K562 (cell line): ENCODE results near the gene VWA2. TPM values are rescaled to one million over a fixed set of nuclear protein-coding genes. Genes with fewer than 3 reads are reported as not detected.

Experiments
- ATAC-seq: fragments of 200-7000 bp; cut with Tn5 transposase; 3 replicates; pipeline ENCODE4 v1.9.1; 2020; ENCODE audit warnings: moderate library complexity
- BruUV-seq: library from RNA; stranded (reverse); fragments of 400-500 nt; replicated peaks from 2 replicates; lab custom pipeline; 2021; lab: Mats Ljungman, UMichigan
- CTCF ChIA-PET: fragments of 300-600 bp; formaldehyde crosslinking; extraction: SDS; loops from one replicate; lab custom pipeline; 2021; ENCODE audit warnings: low intra/inter-chr PET ratio; lab: Yijun Ruan, JAX
- POLR2A ChIA-PET: fragments of 300-600, 350-650 bp; sonication (Branson Sonifier 250); formaldehyde crosslinking; extraction: SDS; loops from one replicate; lab custom pipeline; 2021; ENCODE audit warnings: antibody characterized with exemption, inconsistent platforms; lab: Yijun Ruan, JAX
- DNase-seq, 4 experiments: peaks; one replicate each; pipeline versions ENCODE4 v3.0.0 to v3.0.0-alpha.2; 2011 to 2018; ENCODE audit warnings: low spot score in 3 of 4, mixed read lengths in 3 of 4; ENCODE audit errors: extremely low read depth in 1 of 4
- FAIRE-seq: peaks from 2 replicates; lab custom pipeline; 2011; peaks lifted over from hg19 to GRCh38; lab: Jason Lieb, UNC
- H2AFZ ChIP-seq: 2 replicates; pipeline ENCODE4 v1.6.0; 2011; ENCODE audit warnings: low read depth, low read length, control low read depth, inconsistent platforms
- H3K27ac ChIP-seq: fragments of 200-600 bp; 3 replicates; pipeline ENCODE4 v1.8.0; 2011; ENCODE audit warnings: low read depth, mild to moderate bottlenecking, control low read depth, inconsistent platforms, low read length, moderate library complexity, mixed read lengths; ENCODE audit errors: extremely low read depth
- H3K27me3 ChIP-seq, 2 experiments: fragments of 300-600 bp in 1 of 2; 2 replicates in 1 of 2; 3 replicates in 1 of 2; pipeline versions ENCODE4 v1.6.0 to v1.8.0; 2011; ENCODE audit warnings: inconsistent platforms in 2 of 2, low read length in 2 of 2, mild to moderate bottlenecking in 1 of 2, mixed read lengths in 1 of 2, moderate library complexity in 1 of 2; ENCODE audit not compliant: control insufficient read depth in 2 of 2, insufficient read depth in 2 of 2
- H3K36me3 ChIP-seq: fragments of 300-600 bp; 3 replicates; pipeline ENCODE4 v1.8.0; 2011; ENCODE audit warnings: mild to moderate bottlenecking, low read length, inconsistent platforms; ENCODE audit not compliant: control insufficient read depth, insufficient read depth
- H3K4me1 ChIP-seq, 2 experiments: fragments of 200-600 bp in 1 of 2; replicated peaks in 1 of 2; 2 replicates in 1 of 2; 3 replicates in 1 of 2; pipeline versions ENCODE4 v1.5.1 to v1.8.0; 2011; ENCODE audit warnings: inconsistent platforms in 2 of 2, low read length in 2 of 2, mild to moderate bottlenecking in 1 of 2, mixed read lengths in 1 of 2, moderate library complexity in 1 of 2; ENCODE audit not compliant: control insufficient read depth in 2 of 2, insufficient read depth in 2 of 2
- H3K4me2 ChIP-seq: 2 replicates; pipeline ENCODE4 v1.6.1; 2011; ENCODE audit warnings: low read length, control low read depth, inconsistent platforms, mixed read lengths; ENCODE audit not compliant: insufficient read depth
- H3K4me3 ChIP-seq: fragments of 200-600 bp; sonication (generic), shearing (Covaris generic); 2 replicates; pipeline ENCODE4 v1.5.1; 2016; ENCODE audit warnings: control low read depth, inconsistent platforms
- H3K79me2 ChIP-seq: fragments of 200-600 bp; 3 replicates; pipeline ENCODE4 v1.8.0; 2011; ENCODE audit warnings: low read length, inconsistent platforms; ENCODE audit not compliant: control insufficient read depth, insufficient read depth
- H3K9ac ChIP-seq, 2 experiments: 2 replicates each; pipeline versions ENCODE4 v1.6.0 to v1.6.1; 2011; ENCODE audit warnings: low read depth in 2 of 2, low read length in 2 of 2, control low read depth in 1 of 2, inconsistent platforms in 1 of 2, mild to moderate bottlenecking in 1 of 2, mixed read lengths in 1 of 2; ENCODE audit not compliant: insufficient read depth in 1 of 2
- H3K9me1 ChIP-seq: one replicate; pipeline ENCODE4 v1.6.0; 2011; ENCODE audit warnings: inconsistent platforms, mild to moderate bottlenecking, low read length, moderate library complexity; ENCODE audit not compliant: control insufficient read depth, insufficient read depth
- H3K9me3 ChIP-seq: replicated peaks from 2 replicates; pipeline ENCODE4 v1.5.1; 2011; ENCODE audit warnings: low read depth, low read length, inconsistent platforms; ENCODE audit not compliant: control insufficient read depth, insufficient read depth
- H4K20me1 ChIP-seq: replicated peaks from 2 replicates; pipeline ENCODE4 v1.6.1; 2011; ENCODE audit warnings: low read length, inconsistent platforms, mixed read lengths; ENCODE audit not compliant: control insufficient read depth, insufficient read depth
- ARID1B ChIP-seq: fragments of 450-650 bp; IDR thresholded peaks from 2 replicates; pipeline ENCODE4 v1.6.1; 2016; ENCODE audit warnings: antibody characterized with exemption, mild to moderate bottlenecking, inconsistent platforms
- CHD4 ChIP-seq: fragments of 200-600 bp; sonication (generic); IDR thresholded peaks from 3 replicates; pipeline ENCODE4 v1.6.1; 2012; ENCODE audit warnings: low read depth, mild to moderate bottlenecking, mixed read lengths, low read length, inconsistent platforms; ENCODE audit not compliant: insufficient read depth, insufficient replicate concordance, poor library complexity, severe bottlenecking
- E2F4 ChIP-seq: sonication (generic); formaldehyde crosslinking; IDR thresholded peaks from 2 replicates; pipeline ENCODE4 v1.8.0; 2022; ENCODE audit warnings: mild to moderate bottlenecking, low read depth, missing genetic modification reagents
- ERF ChIP-seq: fragments of 450-650 bp; formaldehyde crosslinking; IDR thresholded peaks from 2 replicates; pipeline ENCODE4 v1.4.0; 2020; ENCODE audit warnings: mild to moderate bottlenecking, mixed read lengths
- MTF1 ChIP-seq: fragments of 250-450 bp; sonication (Bioruptor Pico); IDR thresholded peaks from 2 replicates; pipeline ENCODE4 v1.9.0; 2021; ENCODE audit warnings: moderate library complexity, mild to moderate bottlenecking, inconsistent platforms, borderline replicate concordance
- NFIC ChIP-seq: fragments of 450-650 bp; IDR thresholded peaks from 2 replicates; pipeline ENCODE4 v1.6.1; 2017; ENCODE audit warnings: mild to moderate bottlenecking, inconsistent platforms
- POLR3G ChIP-seq: IDR thresholded peaks from 2 replicates; pipeline ENCODE4 v1.6.1; 2011; ENCODE audit not compliant: insufficient read length, insufficient replicate concordance; ENCODE audit errors: extremely low read depth
- SLC30A9 ChIP-seq: fragments of 250-450 bp; sonication (Bioruptor Pico); IDR thresholded peaks from 2 replicates; pipeline ENCODE4 v1.8.0; 2022; ENCODE audit warnings: mild to moderate bottlenecking, moderate library complexity
- U2AF2 ChIP-seq: fragments of 200-400 bp; formaldehyde crosslinking; optimal IDR thresholded peaks from 2 replicates; pipeline ENCODE3; 2017; ENCODE audit warnings: low read depth, mild to moderate bottlenecking, low read length
- ZFPM2 ChIP-seq: fragments of 250-450 bp; sonication (Bioruptor Pico); IDR thresholded peaks from 2 replicates; pipeline ENCODE4 v1.5.1; 2022; ENCODE audit warnings: mild to moderate bottlenecking
- ZNF212 ChIP-seq: fragments of 450-650 bp; formaldehyde crosslinking; IDR thresholded peaks from 2 replicates; pipeline ENCODE4 v1.4.0; 2020; ENCODE audit warnings: mild to moderate bottlenecking
- WGBS: fragments of 100-300 bp; shearing (Covaris generic); methylation state at CpG from one replicate; pipeline ENCODE4 v1.1.6; 2016; ENCODE audit warnings: low coverage, mixed read lengths; ENCODE audit not compliant: insufficient coverage; ENCODE audit errors: missing lambda C conversion rate; 5-methylcytosine and 5-hydroxymethylcytosine counted together
- in situ Hi-C: fragments of 300-500 bp; cut with MboI; formaldehyde crosslinking; loops from 4 replicates; pipeline ENCODE4 v1.15.0; 2018; ENCODE audit warnings: inconsistent platforms, mixed read lengths
- intact Hi-C: fragments of 100-400 bp; cut with micrococcal nuclease; formaldehyde crosslinking; loops from 2 replicates; pipeline ENCODE4 v1.14.2; 2022
- polyA plus RNA-seq, 8 experiments: library from polyadenylated mRNA; depleted of rRNA in 4 of 8; stranded (reverse) in 5 of 8; unstranded in 3 of 8; fragments of >200 nt; fragmentation: Nextera tagmentation in 2 of 8; fragmentation: Illumina TruSeq in 1 of 8; extraction: Ambion mirVana in 2 of 8; extraction: Trizol in 1 of 8; gene quantifications; 2 replicates each; pipeline versions ENCODE4 v1.2.1 to v1.2.3, GENCODE V29; 2011 to 2014; ENCODE audit warnings: inconsistent platforms in 1 of 8, missing spikeins in 1 of 8
- total RNA-seq, 7 experiments: library from RNA; depleted of rRNA in 6 of 7; stranded (reverse); fragments of >200 nt in 6 of 7; fragmentation: Illumina TruSeq in 2 of 7; extraction: Trizol in 2 of 7; gene quantifications; 2 replicates each; pipeline versions ENCODE4 v1.2.1 to v1.2.3, GENCODE V29; 2011 to 2021; ENCODE audit warnings: low replicate concordance in 1 of 7
- TF ChIP-seq, protein P1 (sequence below): IDR thresholded peaks from 2 replicates; pipeline ENCODE4 v1.6.1; 2011; ENCODE audit warnings: borderline replicate concordance, low read depth, mild to moderate bottlenecking, moderate library complexity, low read length; ENCODE audit not compliant: insufficient read depth, poor library complexity, severe bottlenecking

VWA2 gene
- total and polyA plus RNA-seq, 9 of the 15 experiments (the other 6 are each of a cell fraction or from before 2014, with no cell fraction given), result not detected

- Histone ChIP-seq H3K4me3 (no peak overlapping the region), H4K20me1 (no peaks in the 10 kb centered on the region), H2AFZ (no peak overlapping the region), H3K9ac (no peak overlapping the region), H3K27me3 (peaks cover 0 to 40% of the 10 kb centered on the region in 2 experiments; a peak in 3 of 5 replicates), H3K4me2 (no peak overlapping the region), H3K9me3 (no peaks in the 10 kb centered on the region), H3K79me2 (no peaks in the 10 kb centered on the region), H3K4me1 (peaks cover 0 to 6% of the 10 kb centered on the region in 2 experiments; a peak in 2 of 5 replicates), H3K36me3 (no peaks in the 10 kb centered on the region), H3K9me1 (no peaks in the 10 kb centered on the region), H3K27ac (no peak overlapping the region)
- no peak for TF ChIP-seq E2F4 (CRISPR knock-in tag)
- DNase-seq (no peak), ATAC-seq (no peak), FAIRE-seq (no peak)
- intact Hi-C loops, result no loop called here
- CTCF ChIA-PET, result no interaction called here
- no TSS peak for BruUV-seq
- POLR2A ChIA-PET, result no interaction called here
- WGBS, result 2% methylated on average over 10 of the region's 13 CpGs
- in situ Hi-C loops, result no loop called here
These were observed 45.5 kb downstream of the VWA2 start for GRCh38 chr10:114284346-114285071.

DNA sequence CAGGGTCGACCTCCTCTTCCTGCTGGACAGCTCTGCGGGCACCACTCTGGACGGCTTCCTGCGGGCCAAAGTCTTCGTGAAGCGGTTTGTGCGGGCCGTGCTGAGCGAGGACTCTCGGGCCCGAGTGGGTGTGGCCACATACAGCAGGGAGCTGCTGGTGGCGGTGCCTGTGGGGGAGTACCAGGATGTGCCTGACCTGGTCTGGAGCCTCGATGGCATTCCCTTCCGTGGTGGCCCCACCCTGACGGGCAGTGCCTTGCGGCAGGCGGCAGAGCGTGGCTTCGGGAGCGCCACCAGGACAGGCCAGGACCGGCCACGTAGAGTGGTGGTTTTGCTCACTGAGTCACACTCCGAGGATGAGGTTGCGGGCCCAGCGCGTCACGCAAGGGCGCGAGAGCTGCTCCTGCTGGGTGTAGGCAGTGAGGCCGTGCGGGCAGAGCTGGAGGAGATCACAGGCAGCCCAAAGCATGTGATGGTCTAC is 46.9 kb downstream of the VWA2 start:
- Histone ChIP-seq H3K9ac (no peak overlapping the region), H3K4me3 (no peak overlapping the region), H2AFZ (no peak overlapping the region), H3K4me1 (peaks cover 0 to 6% of the 10 kb centered on the region in 2 experiments; a peak in 2 of 5 replicates), H4K20me1 (no peaks in the 10 kb centered on the region), H3K4me2 (no peak overlapping the region), H3K27ac (no peak overlapping the region), H3K9me3 (no peaks in the 10 kb centered on the region), H3K27me3 (peaks cover 0 to 48% of the 10 kb centered on the region in 2 experiments; a peak in 3 of 5 replicates), H3K79me2 (no peaks in the 10 kb centered on the region), H3K9me1 (no peaks in the 10 kb centered on the region), H3K36me3 (no peaks in the 10 kb centered on the region)
- FAIRE-seq (no peak), ATAC-seq (no peak), DNase-seq (no peak)
- 43% methylated on average over 8 of the region's 31 CpGs for WGBS
- intact Hi-C loops (no loop called here), in situ Hi-C loops (no loop called here)
- no TSS peak for BruUV-seq
- ChIA-PET CTCF (no interaction called here), POLR2A (no interaction called here)
- no peak for TF ChIP-seq MTF1 (CRISPR knock-in tag)
- no peak for TF ChIP-seq ZNF212 (CRISPR knock-in tag)
- no peak for TF ChIP-seq ERF
- no peak for TF ChIP-seq POLR3G
- TF ChIP-seq SLC30A9 (CRISPR knock-in tag), result no peak
- TF ChIP-seq ARID1B, result no peak
- no peak for TF ChIP-seq CHD4
- TF ChIP-seq U2AF2, result no peak
- TF ChIP-seq, protein P1, sequence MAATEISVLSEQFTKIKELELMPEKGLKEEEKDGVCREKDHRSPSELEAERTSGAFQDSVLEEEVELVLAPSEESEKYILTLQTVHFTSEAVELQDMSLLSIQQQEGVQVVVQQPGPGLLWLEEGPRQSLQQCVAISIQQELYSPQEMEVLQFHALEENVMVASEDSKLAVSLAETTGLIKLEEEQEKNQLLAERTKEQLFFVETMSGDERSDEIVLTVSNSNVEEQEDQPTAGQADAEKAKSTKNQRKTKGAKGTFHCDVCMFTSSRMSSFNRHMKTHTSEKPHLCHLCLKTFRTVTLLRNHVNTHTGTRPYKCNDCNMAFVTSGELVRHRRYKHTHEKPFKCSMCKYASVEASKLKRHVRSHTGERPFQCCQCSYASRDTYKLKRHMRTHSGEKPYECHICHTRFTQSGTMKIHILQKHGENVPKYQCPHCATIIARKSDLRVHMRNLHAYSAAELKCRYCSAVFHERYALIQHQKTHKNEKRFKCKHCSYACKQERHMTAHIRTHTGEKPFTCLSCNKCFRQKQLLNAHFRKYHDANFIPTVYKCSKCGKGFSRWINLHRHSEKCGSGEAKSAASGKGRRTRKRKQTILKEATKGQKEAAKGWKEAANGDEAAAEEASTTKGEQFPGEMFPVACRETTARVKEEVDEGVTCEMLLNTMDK, result no peak
- TF ChIP-seq ZFPM2 (CRISPR knock-in tag), result no peak
- no peak for TF ChIP-seq NFIC
